Stimulated activated naive CD8-positive, alpha-beta T cell treated with anti-CD3 and anti-CD28 coated beads, Interleukin-15, Interleukin-2, amounts not matched to agents 100 U/mL and 50 U/mL, for 24 hours (primary cell): ENCODE measurements around the gene UBL4A.

Experiments used
- ATAC-seq: fragments of 150-1000 bp; cut with Tn5 transposase; one replicate; pipeline ENCODE4 v1.10.0; 2021
- DNase-seq: peaks from one replicate; pipeline ENCODE4 v3.0.0; 2021

UBL4A gene

DNA sequence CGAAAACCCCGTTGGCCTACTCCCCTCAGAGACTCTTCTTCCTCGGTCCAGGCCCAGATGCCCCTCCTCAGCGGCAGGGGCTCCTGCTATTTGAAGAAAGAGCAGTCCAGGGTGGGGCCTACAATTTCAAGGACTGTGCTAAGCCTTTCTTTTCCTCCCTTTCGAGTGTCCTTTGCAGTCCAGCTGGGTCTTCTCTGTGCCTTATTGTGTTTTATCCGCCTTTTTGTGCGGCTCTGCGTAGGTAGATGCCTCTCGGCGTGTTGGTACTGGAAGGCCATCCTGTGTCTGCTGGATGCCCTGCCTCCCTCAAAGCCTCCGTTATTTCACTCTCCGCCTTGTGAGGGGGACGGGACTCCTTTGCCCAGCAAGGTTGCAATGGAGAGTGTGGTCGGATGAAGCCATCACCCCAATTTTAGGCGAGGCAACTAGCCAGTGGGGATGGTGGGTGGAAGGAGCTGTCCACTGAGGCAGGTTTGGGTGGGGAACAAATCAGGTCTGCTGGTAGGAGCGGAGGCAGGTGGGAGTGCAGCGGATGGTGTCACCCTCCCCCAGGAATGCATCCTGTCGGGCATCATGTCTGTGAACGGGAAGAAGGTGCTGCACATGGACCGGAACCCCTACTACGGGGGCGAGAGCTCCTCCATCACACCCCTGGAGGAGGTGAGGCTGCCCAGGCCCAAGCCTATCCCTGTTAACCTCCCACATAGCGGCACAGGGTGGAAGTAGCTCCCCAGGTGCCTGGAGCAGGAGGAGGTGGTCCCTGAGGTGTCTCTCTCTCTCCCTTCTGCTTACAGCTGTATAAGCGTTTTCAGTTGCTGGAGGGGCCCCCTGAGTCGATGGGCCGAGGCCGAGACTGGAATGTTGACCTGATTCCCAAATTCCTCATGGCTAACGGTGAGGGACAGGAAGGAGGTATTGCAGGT lies 48.2 kb downstream of the UBL4A start:
- DNase-seq (no peak), ATAC-seq (no peak)

DNA sequence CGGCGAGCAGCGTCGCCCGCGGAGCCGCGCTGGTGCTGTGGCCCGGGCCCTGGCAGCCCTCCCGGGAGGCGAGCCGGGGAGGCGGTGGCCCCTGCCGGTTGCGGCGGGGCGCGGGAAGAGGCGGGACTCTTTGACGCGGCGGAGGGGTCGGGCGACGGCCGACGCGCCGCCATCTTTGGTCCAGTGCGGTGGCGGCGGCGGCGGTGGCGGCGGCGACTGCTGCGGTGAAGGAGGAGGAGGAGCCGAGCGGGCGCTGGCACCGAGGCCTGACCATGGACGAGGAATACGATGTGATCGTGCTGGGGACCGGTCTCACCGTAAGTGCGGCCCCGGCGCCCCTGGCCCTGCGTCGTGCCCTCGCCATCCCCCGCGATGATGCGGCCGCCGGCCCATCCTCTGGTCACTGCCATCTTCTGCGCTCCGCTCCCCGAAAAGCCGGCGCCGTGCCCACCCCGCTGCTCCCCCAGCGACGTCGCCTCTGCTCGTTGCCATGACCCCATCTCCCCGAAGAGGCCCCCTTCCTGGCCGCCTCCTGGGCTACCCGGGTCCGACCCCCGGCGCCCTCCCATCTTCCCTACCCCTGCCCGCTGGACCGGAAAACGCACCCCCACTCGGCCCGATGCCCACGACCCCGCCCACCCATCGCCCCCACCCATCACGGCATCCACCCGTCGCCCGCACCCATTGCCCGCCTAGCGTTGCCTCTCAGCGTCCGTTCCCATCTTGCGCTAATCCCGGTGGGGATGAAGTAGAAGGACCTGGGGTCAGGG lies 49.2 kb downstream of the UBL4A start, which contains the start of gene GDI1:
Gene GDI1 (plus strand): TSS at position 172 of the 770 bp plus-strand sequence. CDS start 101 bp downstream, at position 273.
- ATAC-seq (peak; percentile 39), DNase-seq (peak; percentile 64)

DNA sequence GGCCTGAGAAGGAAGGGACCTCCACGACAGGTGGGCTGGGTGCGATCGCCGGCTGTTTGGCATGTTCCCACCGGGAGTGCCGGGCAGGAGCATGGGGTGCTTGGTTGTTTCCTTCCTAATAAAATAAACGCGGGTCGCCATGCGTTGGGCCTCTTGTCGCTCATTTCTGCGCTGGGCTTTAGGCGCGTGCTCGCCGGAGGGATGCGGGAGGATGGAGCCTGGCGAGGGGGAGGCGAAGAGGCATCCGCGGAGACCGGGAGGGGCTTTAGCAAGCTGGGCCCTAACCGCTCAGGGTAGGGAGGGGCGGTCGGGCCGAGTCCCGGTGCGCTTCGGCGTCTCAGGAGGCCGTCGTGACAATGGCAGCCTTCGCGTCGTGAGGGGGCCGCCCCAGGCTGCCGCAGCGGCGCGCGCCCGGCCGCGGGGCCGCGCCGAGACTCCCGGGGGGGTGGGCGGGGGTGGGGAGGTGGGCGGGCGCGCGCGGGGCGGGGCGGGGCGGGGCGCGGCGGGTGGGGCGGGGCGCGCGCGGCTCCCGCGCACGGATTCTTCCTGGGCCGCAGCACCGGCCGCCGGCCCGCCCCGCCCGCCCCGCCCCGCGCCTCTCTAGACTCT lies 49.9 kb downstream of the UBL4A start:
- DNase-seq, result peak; percentile 51
- ATAC-seq, result peak; percentile 58

DNA sequence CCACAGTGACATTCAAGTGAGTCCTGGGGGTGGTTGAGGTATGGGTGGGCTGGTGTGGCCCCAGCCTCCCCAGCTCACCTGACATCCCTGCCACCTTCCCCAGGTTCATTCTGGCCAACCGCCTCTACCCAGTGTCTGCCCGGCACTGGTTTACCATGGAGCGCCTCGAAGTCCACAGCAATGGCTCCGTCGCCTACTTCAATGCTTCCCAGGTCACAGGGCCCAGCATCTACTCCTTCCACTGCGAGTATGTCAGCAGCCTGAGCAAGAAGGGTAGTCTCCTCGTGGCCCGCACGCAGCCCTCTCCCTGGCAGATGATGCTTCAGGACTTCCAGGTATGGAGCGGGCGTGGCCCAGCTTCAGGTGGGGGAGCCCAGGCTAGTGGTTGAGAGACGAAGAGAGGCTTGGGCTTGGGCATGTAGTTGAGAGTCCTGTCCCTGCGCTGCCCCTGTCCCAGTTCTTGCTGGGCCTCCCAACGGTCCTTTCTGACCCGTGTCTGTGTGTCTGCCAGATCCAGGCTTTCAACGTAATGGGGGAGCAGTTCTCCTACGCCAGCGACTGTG lies 51.2 kb downstream of the UBL4A start:
- ATAC-seq, result no peak

DNA sequence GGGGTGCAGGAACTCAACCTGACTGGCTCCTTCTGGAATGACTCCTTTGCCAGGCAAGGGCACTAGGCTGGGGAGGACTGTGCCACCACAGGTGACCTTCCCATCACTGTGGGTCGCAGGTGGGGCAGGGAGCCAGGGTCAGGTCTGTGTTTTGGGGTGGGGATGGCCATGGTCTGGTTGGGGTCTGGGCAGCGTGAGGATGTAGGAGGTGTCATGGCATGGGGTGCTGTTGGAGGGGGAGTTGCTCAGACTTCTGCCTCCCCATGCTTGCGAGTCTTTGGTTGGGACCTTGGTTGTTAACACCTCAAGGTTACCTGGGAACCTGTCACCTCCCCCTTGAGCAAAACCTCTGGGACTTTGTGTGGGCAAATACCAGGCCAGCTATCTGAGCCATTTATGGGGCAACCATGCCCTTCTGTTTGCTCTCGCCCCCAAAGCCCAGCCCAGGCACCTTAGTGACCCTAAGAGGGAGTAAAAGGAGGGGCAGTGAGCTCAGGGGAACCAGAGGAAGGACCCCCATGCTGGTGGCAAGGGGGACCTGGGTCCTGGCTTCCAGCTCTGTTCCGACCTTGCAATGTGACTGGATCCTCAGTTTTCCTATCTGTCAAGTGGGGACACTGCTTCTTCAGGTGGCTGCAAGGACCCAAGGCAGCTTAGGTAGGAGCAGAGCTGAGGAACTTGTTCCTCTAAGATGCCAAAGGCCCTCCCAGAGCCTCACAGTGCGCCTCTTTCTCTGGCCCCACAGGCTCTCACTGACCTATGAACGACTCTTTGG lies 51.8 kb downstream of the UBL4A start:
- DNase-seq (no peak), ATAC-seq (no peak)

More for the DNA sequence above, 51.2 kb downstream of the UBL4A start:
- no peak for DNase-seq
